GM12878 (cell line): ENCODE results near the gene MAPK1IP1L. TPM values are rescaled to one million over a fixed set of nuclear protein-coding genes. Genes with fewer than 3 reads are reported as not detected.
A peak's percentile ranks its signal among the peaks of the same experiment; 100 is the strongest.

Experiments used
- ATAC-seq: fragments of 200-7000 bp; cut with Tn5 transposase; 3 replicates; pipeline ENCODE4 v1.9.1; 2020; ENCODE audit warnings: mild to moderate bottlenecking, moderate library complexity
- BruUV-seq: library from RNA; stranded (reverse); fragments of 400-500 nt; replicated peaks from 2 replicates; lab custom pipeline; 2021; lab: Mats Ljungman, UMichigan
- CTCF ChIA-PET: fragments of 300-600 bp; sonication (Branson Sonifier 250); formaldehyde crosslinking; extraction: SDS; loops from one replicate; lab custom pipeline; 2021; ENCODE audit warnings: inconsistent platforms; lab: Yijun Ruan, JAX
- POLR2A ChIA-PET: fragments of 350-600 bp; formaldehyde crosslinking; extraction: SDS; loops from one replicate; lab custom pipeline; 2021; ENCODE audit warnings: inconsistent platforms; lab: Charles Lee
- RAD21 ChIA-PET: fragments of 300-600 bp; sonication (Branson Sonifier 250); formaldehyde crosslinking; loops from one replicate; lab custom pipeline; 2023; ENCODE audit warnings: antibody characterized with exemption; ENCODE audit not compliant: unreplicated experiment; lab: Charles Lee
- SMC1A ChIA-PET: fragments of 300-600 bp; sonication (Branson Sonifier 250); formaldehyde crosslinking; loops from one replicate; lab custom pipeline; 2023; ENCODE audit not compliant: unreplicated experiment, uncharacterized antibody; lab: Charles Lee
- DNase-seq: peaks from one replicate; pipeline ENCODE4 v3.0.0-alpha.2; 2011; ENCODE audit warnings: low read depth, low spot score
- FAIRE-seq: peaks from 3 replicates; lab custom pipeline; 2011; peaks lifted over from hg19 to GRCh38; lab: Jason Lieb, UNC
- H2AFZ ChIP-seq: 2 replicates; pipeline ENCODE4 v1.6.0; 2011; ENCODE audit warnings: low read depth, low read length, control low read depth; ENCODE audit not compliant: control insufficient read depth
- H3K27ac ChIP-seq: 2 replicates; pipeline ENCODE4 v1.5.1; 2011; ENCODE audit warnings: control low read depth; ENCODE audit not compliant: control insufficient read depth, insufficient read depth
- H3K27me3 ChIP-seq, 2 experiments: replicated peaks in 1 of 2; 2 replicates each; pipeline versions ENCODE4 v1.6.0 to v1.6.1; 2011; ENCODE audit warnings: low read length in 1 of 2; ENCODE audit not compliant: control insufficient read depth in 2 of 2, insufficient read depth in 2 of 2
- H3K36me3 ChIP-seq, 2 experiments: 2 replicates each; pipeline ENCODE4 v1.5.1; 2011; ENCODE audit warnings: low read length in 1 of 2; ENCODE audit not compliant: control insufficient read depth in 2 of 2, insufficient read depth in 2 of 2
- H3K4me1 ChIP-seq: 2 replicates; pipeline ENCODE4 v1.6.1; 2011; ENCODE audit warnings: mild to moderate bottlenecking, low read length, moderate library complexity, mixed read lengths; ENCODE audit not compliant: control insufficient read depth, insufficient read depth
- H3K4me2 ChIP-seq: 2 replicates; pipeline ENCODE4 v1.6.0; 2011; ENCODE audit warnings: control low read depth; ENCODE audit not compliant: control insufficient read depth, insufficient read depth
- H3K4me3 ChIP-seq: fragments of 200-600 bp; sonication (generic); 2 replicates; pipeline ENCODE4 v1.5.1; 2016
- H3K79me2 ChIP-seq: 2 replicates; pipeline ENCODE4 v1.6.0; 2011; ENCODE audit warnings: low read length; ENCODE audit not compliant: control insufficient read depth, insufficient read depth
- H3K9ac ChIP-seq: 2 replicates; pipeline ENCODE4 v1.8.0; 2011; ENCODE audit warnings: low read length, control low read depth, mixed read lengths; ENCODE audit not compliant: control insufficient read depth, insufficient read depth
- H3K9me3 ChIP-seq: replicated peaks from 3 replicates; pipeline ENCODE4 v1.5.1; 2011; ENCODE audit warnings: mild to moderate bottlenecking, low read length; ENCODE audit not compliant: control insufficient read depth, insufficient read depth
- H4K20me1 ChIP-seq: 2 replicates; pipeline ENCODE4 v1.6.0; 2011; ENCODE audit not compliant: control insufficient read depth, insufficient read depth
- E2F4 ChIP-seq: IDR thresholded peaks from 2 replicates; pipeline ENCODE4 v1.6.1; 2012; ENCODE audit warnings: low read depth, low read length, improper control_type of control experiment
- HSF1 ChIP-seq: fragments of 150-350 bp; IDR thresholded peaks from 2 replicates; pipeline ENCODE4 v1.6.1; 2014; ENCODE audit warnings: mild to moderate bottlenecking, low read depth, low read length
- IRF4 ChIP-seq: IDR thresholded peaks from 2 replicates; pipeline ENCODE4 v1.6.1; 2011; ENCODE audit warnings: low read depth, low read length
- POU2F2 ChIP-seq: IDR thresholded peaks from 3 replicates; pipeline ENCODE4 v1.6.1; 2011; ENCODE audit warnings: low read depth, mild to moderate bottlenecking, low read length, borderline replicate concordance
- RUNX3 ChIP-seq: IDR thresholded peaks from 2 replicates; pipeline ENCODE4 v1.6.1; 2012; ENCODE audit warnings: low read length, inconsistent platforms
- TCF3 ChIP-seq: IDR thresholded peaks from 2 replicates; pipeline ENCODE4 v1.6.1; 2012; ENCODE audit warnings: low read depth, mild to moderate bottlenecking, low read length, borderline replicate concordance; ENCODE audit not compliant: insufficient read depth
- ZNF592 ChIP-seq: fragments of 450-650 bp; IDR thresholded peaks from 2 replicates; pipeline ENCODE4 v1.6.1; 2017; ENCODE audit warnings: mild to moderate bottlenecking, moderate library complexity
- WGBS: methylation state at CpG from one replicate; pipeline ENCODE4 v1.1.6; 2016; ENCODE audit warnings: low lambda C conversion rate; ENCODE audit not compliant: insufficient replicate concordance, insufficient coverage; ENCODE audit errors: missing lambda C conversion rate; 5-methylcytosine and 5-hydroxymethylcytosine counted together
- in situ Hi-C: fragments of 300-500 bp; cut with MboI; formaldehyde crosslinking; loops from 9 replicates; pipeline ENCODE4 v1.14.3; 2018; ENCODE audit warnings: mixed read lengths
- intact Hi-C: fragments of 100-400 bp; cut with micrococcal nuclease; formaldehyde crosslinking; loops from one replicate; pipeline ENCODE4 v1.14.2; 2022; ENCODE audit not compliant: unreplicated experiment
- polyA plus RNA-seq, 11 experiments: library from polyadenylated mRNA; depleted of rRNA in 4 of 11; unstranded in 6 of 11; stranded (reverse) in 5 of 11; fragments of >200 nt; fragmentation: Nextera tagmentation in 4 of 11; fragmentation: Illumina TruSeq in 1 of 11; extraction: Ambion mirVana in 4 of 11; extraction: Trizol in 1 of 11; gene quantifications; 1 replicate in 1 of 11; 2 replicates in 10 of 11; pipeline versions ENCODE4 v1.2.1 to v1.2.3, GENCODE V29; 2011 to 2016; ENCODE audit warnings: inconsistent platforms in 2 of 11, missing spikeins in 2 of 11, low read depth in 1 of 11
- total RNA-seq, 4 experiments: library from RNA; depleted of rRNA in 3 of 4; stranded (reverse); fragments of >200 nt in 3 of 4; fragmentation: Illumina TruSeq in 1 of 4; extraction: Trizol in 1 of 4; gene quantifications; 2 replicates each; pipeline versions ENCODE4 v1.2.1 to v1.2.3, GENCODE V29; 2013 to 2021

The MAPK1IP1L gene
- total and polyA plus RNA-seq, 10 of the 15 experiments (the other 5 are each of a cell fraction or from before 2014, with no cell fraction given): 44.6 to 117 (median 73.0) TPM

- TF ChIP-seq ZNF592 (no peak), E2F4 (no peak), POU2F2 (no peak)
These were observed 65.0 kb downstream of the MAPK1IP1L start (continued) for GRCh38 chr14:55116246-55117030.

GRCh38 chr14:55117803-55118441 is 66.5 kb downstream of the MAPK1IP1L start:
- DNase-seq: no peak
- TF ChIP-seq HSF1: no peak
- no peak for TF ChIP-seq TCF3
- 0 out of 2 replicates have a peak, but pooled peaks have one; percentile 6 for TF ChIP-seq RUNX3
- no peak for TF ChIP-seq IRF4
- H4K20me1 ChIP-seq: no peaks in the 10 kb centered on the region
- no peak for FAIRE-seq
- H3K27ac ChIP-seq: no peak overlapping the region
- no peak for ATAC-seq
- no peak overlapping the region for H3K4me3 ChIP-seq
- BruUV-seq: no TSS peak
- ChIA-PET CTCF (interaction anchor here (0.6 to 1.5 kb wide), 3 partner anchors 15 to 66 kb away, joined by 3 to 6 read pairs (median 3); partner anchors contain the start of gene MAPK1IP1L), RAD21 (interaction anchor here (1.3 kb wide), 1 partner anchor 18 kb away, joined by 4 read pairs; no protein-coding TSS in a partner anchor), POLR2A (interaction anchor here (0.5 to 2.9 kb wide), 2 partner anchors 8 to 15 kb away, joined by 8 to 14 read pairs; no protein-coding TSS in a partner anchor), SMC1A (interaction anchor here (0.6 to 2.0 kb wide), 4 partner anchors 15 to 426 kb away, joined by 3 to 7 read pairs (median 4); no protein-coding TSS in a partner anchor)
- WGBS: 84% methylated on average over 7 of the region's 7 CpGs
- H3K9me3 ChIP-seq: no peaks in the 10 kb centered on the region
- intact Hi-C loops (no loop called here), in situ Hi-C loops (no loop called here)
- no peaks in the 10 kb centered on the region for H3K36me3 ChIP-seq
- H2AFZ ChIP-seq: no peak overlapping the region
- H3K4me1 ChIP-seq: no peaks in the 10 kb centered on the region
- no peak overlapping the region for H3K9ac ChIP-seq
- no peaks in the 10 kb centered on the region for H3K27me3 ChIP-seq
- no peaks in the 10 kb centered on the region for H3K79me2 ChIP-seq
- no peak overlapping the region for H3K4me2 ChIP-seq
